Measurements from ENCODE around the gene DXO. TPM values are rescaled to one million over a fixed set of nuclear protein-coding genes. Genes with fewer than 3 reads are reported as not detected.

Gene DXO
- total and polyA plus RNA-seq, 12 donors, result 8.4 to 23.4 (median 13.6) TPM

- peaks cover 6 to 31% (median 24%) of the 10 kb centered on the region in 9 donors for H3K4me1 ChIP-seq
- TF ChIP-seq CTCF (IDR thresholded peaks at IDR 0.05), result no peak
- ATAC-seq, result no peak
- WGBS, 2 donors, result 75% methylated on average over 17 of the region's 17 CpGs
- DNase-seq, result no peak
- peak overlapping the region in 1 of 10 donors; percentile 73 for H3K4me3 ChIP-seq
- peaks cover 0 to 70% (median 28%) of the 10 kb centered on the region in 9 donors for H3K36me3 ChIP-seq
- intact Hi-C loops (cut with DNase I), result no loop called here
- no peaks in the 10 kb centered on the region for H3K27me3 ChIP-seq
- no peak overlapping the region for H3K27ac ChIP-seq
- no peaks in the 10 kb centered on the region for H3K9me3 ChIP-seq
Observed at GRCh38 chr6:31969712-31970603, 2.0 kb downstream of the DXO start.

- Histone ChIP-seq H3K36me3 (peaks cover 0 to 72% (median 37%) of the 10 kb centered on the region in 9 donors), H3K9me3 (no peaks in the 10 kb centered on the region), H3K4me1 (peaks cover 6 to 31% (median 24%) of the 10 kb centered on the region in 9 donors), H3K27me3 (no peaks in the 10 kb centered on the region), H3K27ac (no peak overlapping the region), H3K4me3 (no peak overlapping the region)
- no peak for ATAC-seq
- WGBS, 2 donors, result 85 to 89% methylated on average over 23 of the region's 23 CpGs
- no peak for DNase-seq
- intact Hi-C loops (cut with DNase I), result no loop called here
- TF ChIP-seq CTCF (IDR thresholded peaks at IDR 0.05), result no peak
Observed at GRCh38 chr6:31968791-31969711, 2.9 kb downstream of the DXO start.

- H3K27ac ChIP-seq, result no peak overlapping the region
- no peaks in the 10 kb centered on the region for H3K27me3 ChIP-seq
- intact Hi-C loops (cut with DNase I), result no loop called here
- TF ChIP-seq CTCF (IDR thresholded peaks at IDR 0.05), result no peak
- WGBS, 2 donors, result 86 to 93% methylated on average over 11 of the region's 11 CpGs
- H3K9me3 ChIP-seq, result no peaks in the 10 kb centered on the region
- DNase-seq (no peak), ATAC-seq (no peak)
- peaks cover 5 to 26% (median 21%) of the 10 kb centered on the region in 9 donors for H3K4me1 ChIP-seq
- H3K4me3 ChIP-seq, result no peak overlapping the region
- peaks cover 0 to 75% (median 45%) of the 10 kb centered on the region in 9 donors for H3K36me3 ChIP-seq
Observed at GRCh38 chr6:31968326-31968725, 3.6 kb downstream of the DXO start.

GRCh38 chr6:31967926-31968320, 4.0 kb downstream of the DXO start:
- no peaks in the 10 kb centered on the region for H3K9me3 ChIP-seq
- intact Hi-C loops (cut with DNase I), result no loop called here
- DNase-seq, result no peak
- H3K27ac ChIP-seq, result no peak overlapping the region
- no peak for ATAC-seq
- WGBS, 2 donors, result 84 to 87% methylated on average over 3 of the region's 3 CpGs
- no peaks in the 10 kb centered on the region for H3K27me3 ChIP-seq
- H3K4me3 ChIP-seq, result no peak overlapping the region
- TF ChIP-seq CTCF (IDR thresholded peaks at IDR 0.05), result no peak
- H3K4me1 ChIP-seq, result peaks cover 2 to 22% (median 17%) of the 10 kb centered on the region in 9 donors
- peaks cover 0 to 79% (median 49%) of the 10 kb centered on the region in 9 donors for H3K36me3 ChIP-seq

All from heart right ventricle (tissue), 16 donors.